HG02884 (cell line): ENCODE results near the gene GRID1.

Experiments
- ATAC-seq: cut with Tn5 transposase; IDR thresholded peaks from one replicate; pipeline ENCODE4 v1.9.1; 2021; ENCODE audit warnings: mild to moderate bottlenecking, moderate library complexity; ENCODE audit not compliant: unreplicated experiment

The GRID1 gene

GRCh38 chr10:85615556-85615955 is 751.0 kb downstream of the GRID1 start:
- ATAC-seq: no peak

- ATAC-seq: no peak
Observed at GRCh38 chr10:85614981-85615380, 751.6 kb downstream of the GRID1 start.

GRCh38 chr10:85614566-85614965 is 752.0 kb downstream of the GRID1 start:
- no peak for ATAC-seq

GRCh38 chr10:85613391-85613790 is 753.2 kb downstream of the GRID1 start:
- no peak for ATAC-seq

GRCh38 chr10:85612833-85613232 is 753.8 kb downstream of the GRID1 start:
- peak; percentile 43 for ATAC-seq

- ATAC-seq: peak; percentile 96
Observed at GRCh38 chr10:85612378-85612775, 754.2 kb downstream of the GRID1 start.

GRCh38 chr10:85611746-85612377 is 754.7 kb downstream of the GRID1 start:
- no peak for ATAC-seq

GRCh38 chr10:85611093-85611740 is 755.4 kb downstream of the GRID1 start:
- ATAC-seq: no peak

- ATAC-seq: no peak
Observed at GRCh38 chr10:85610381-85611092, 756.1 kb downstream of the GRID1 start.

GRCh38 chr10:85609509-85609908 is 757.1 kb downstream of the GRID1 start:
- no peak for ATAC-seq

- ATAC-seq: no peak
Observed at GRCh38 chr10:85608706-85609105, 757.9 kb downstream of the GRID1 start.

- no peak for ATAC-seq
Observed at GRCh38 chr10:85607043-85607695, 759.4 kb downstream of the GRID1 start.

- no peak for ATAC-seq
Observed at GRCh38 chr10:85606401-85606800, 760.2 kb downstream of the GRID1 start.

GRCh38 chr10:85604884-85605283 is 761.7 kb downstream of the GRID1 start:
- no peak for ATAC-seq

- no peak for ATAC-seq
Observed at GRCh38 chr10:85604136-85604725, 762.4 kb downstream of the GRID1 start.

GRCh38 chr10:85603151-85603940 is 763.2 kb downstream of the GRID1 start:
- ATAC-seq: no peak

GRCh38 chr10:85602713-85603112 is 763.9 kb downstream of the GRID1 start:
- no peak for ATAC-seq

- no peak for ATAC-seq
Observed at GRCh38 chr10:85602306-85602705, 764.3 kb downstream of the GRID1 start.

- no peak for ATAC-seq
Observed at GRCh38 chr10:85601526-85601925, 765.1 kb downstream of the GRID1 start.

GRCh38 chr10:85600744-85601081 is 765.9 kb downstream of the GRID1 start:
- no peak for ATAC-seq
